Measurements from ENCODE around the gene MTTP.

MTTP gene

DNA sequence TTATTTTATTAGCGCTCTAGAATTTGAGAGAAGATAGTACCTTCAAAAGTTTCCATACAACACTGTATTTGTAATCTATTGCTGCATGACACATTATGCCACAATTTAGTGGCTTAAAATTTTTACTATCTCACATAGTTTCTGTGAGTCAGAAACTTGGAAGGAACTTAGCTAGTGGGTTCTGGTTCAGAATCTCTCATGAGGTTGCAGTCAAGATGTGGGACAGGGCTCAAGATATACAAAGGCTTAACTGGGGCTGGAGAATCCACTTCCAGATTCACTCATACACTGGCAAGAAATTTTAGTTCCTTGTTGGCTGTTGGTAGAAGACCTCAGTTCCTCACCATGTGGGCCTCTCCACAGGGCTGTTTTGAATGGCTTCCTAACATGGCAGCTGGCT lies 94.5 kb downstream of the MTTP start:
- H3K27me3 ChIP-seq (ENCODE audit: control insufficient read depth in 1 of 2, insufficient read depth in 2 of 2, low read length in 2 of 2), result no peaks in the 10 kb centered on the region
- H3K36me3 ChIP-seq (ENCODE audit: control insufficient read depth in 2 of 2, insufficient read depth in 2 of 2, low read length in 2 of 2), result no peaks in the 10 kb centered on the region
- no peak overlapping the region for H3K4me3 ChIP-seq (ENCODE audit: low read length in 2 of 2)
- H3K9me3 ChIP-seq (ENCODE audit: control insufficient read depth in 2 of 2, low read length in 2 of 2), result no peaks in the 10 kb centered on the region
- H3K4me1 ChIP-seq (ENCODE audit: control insufficient read depth, insufficient read depth, low read length), result no peaks in the 10 kb centered on the region
- H3K9ac ChIP-seq (ENCODE audit: low read length in 2 of 2), result no peak overlapping the region
- H3K27ac ChIP-seq (ENCODE audit: low read length), result no peak overlapping the region

DNA sequence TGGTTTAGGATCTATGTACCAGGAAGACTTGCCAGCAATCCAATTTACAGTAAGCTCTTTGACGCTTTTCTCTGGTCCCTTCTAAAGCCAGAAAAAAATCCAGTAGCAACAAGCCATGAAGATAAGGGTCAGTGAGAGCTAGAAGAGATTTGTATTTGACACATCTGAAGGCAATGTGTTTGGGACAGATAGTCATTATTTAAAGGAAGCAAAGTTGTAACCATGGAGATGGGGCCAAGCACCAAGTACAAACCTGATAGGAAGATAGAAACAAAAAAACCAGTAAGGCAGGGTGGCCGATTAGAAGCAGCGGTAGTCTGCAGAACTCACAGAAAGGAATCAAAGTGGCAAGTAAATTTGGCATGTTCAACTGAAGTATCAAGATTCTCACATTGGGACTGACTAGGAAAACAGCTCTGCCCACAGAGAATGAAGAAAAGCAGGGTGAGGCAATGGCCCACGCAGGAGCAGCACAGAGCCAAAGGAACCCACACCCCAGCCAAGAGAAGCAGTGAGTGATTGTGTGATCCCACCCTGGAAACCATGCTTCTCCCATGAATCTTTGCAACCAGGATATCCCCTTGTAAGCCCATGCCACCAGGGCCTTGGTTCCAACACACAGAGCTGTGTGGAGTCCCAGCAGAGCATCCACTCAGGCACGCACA lies 95.9 kb downstream of the MTTP start:
- H3K9ac ChIP-seq (ENCODE audit: low read length in 2 of 2), result no peak overlapping the region
- no peaks in the 10 kb centered on the region for H3K4me1 ChIP-seq (ENCODE audit: control insufficient read depth, insufficient read depth, low read length)
- H3K36me3 ChIP-seq (ENCODE audit: control insufficient read depth in 2 of 2, insufficient read depth in 2 of 2, low read length in 2 of 2), result no peaks in the 10 kb centered on the region
- H3K27ac ChIP-seq (ENCODE audit: low read length), result no peak overlapping the region
- no peak overlapping the region for H3K4me3 ChIP-seq (ENCODE audit: low read length in 2 of 2)
- H3K9me3 ChIP-seq (ENCODE audit: control insufficient read depth in 2 of 2, low read length in 2 of 2), result no peaks in the 10 kb centered on the region
- no peaks in the 10 kb centered on the region for H3K27me3 ChIP-seq (ENCODE audit: control insufficient read depth in 1 of 2, insufficient read depth in 2 of 2, low read length in 2 of 2)
